ENCODE data around the gene SLC4A11. TPM values are rescaled to one million over a fixed set of nuclear protein-coding genes. Genes with fewer than 3 reads are reported as not detected.
A peak's percentile ranks its signal among the peaks of the same experiment; 100 is the strongest.

The SLC4A11 gene
- total RNA-seq, 2 donors from 2014 or later, result 0.52 TPM; not detected in 1

GRCh38 chr20:3223994-3224680 lies 14.9 kb downstream of the SLC4A11 start:
- Histone ChIP-seq H3K4me1 (no peaks in the 10 kb centered on the region), H3K9me3 (no peaks in the 10 kb centered on the region), H3K27ac (no peak overlapping the region), H3K4me3 (no peak overlapping the region), H3K36me3 (replicated peaks in 1 of 2; ENCODE audit: insufficient read depth in 1 of 2, low read depth in 2 of 2) (no peaks in the 10 kb centered on the region), H3K27me3 (no peaks in the 10 kb centered on the region)
- intact Hi-C loops (cut with DNase I), result no loop called here
- WGBS, 2 donors, result 85 to 100% methylated on average over 2 to 20 of the region's 20 CpGs
- ATAC-seq (no peak), DNase-seq (no peak)
- TF ChIP-seq POLR2A (IDR thresholded peaks at IDR 0.05) (no peak), CTCF (IDR thresholded peaks at IDR 0.05) (no peak)

GRCh38 chr20:3223651-3223993 lies 15.4 kb downstream of the SLC4A11 start:
- no peaks in the 10 kb centered on the region for H3K9me3 ChIP-seq
- DNase-seq, result no peak
- ATAC-seq, result no peak
- WGBS, 2 donors, result 85 to 92% methylated on average over 2 to 6 of the region's 6 CpGs
- H3K27ac ChIP-seq, result no peak overlapping the region
- peaks cover 2% of the 10 kb centered on the region for H3K4me1 ChIP-seq
- H3K27me3 ChIP-seq, result no peaks in the 10 kb centered on the region
- intact Hi-C loops (cut with DNase I), result no loop called here
- TF ChIP-seq CTCF (IDR thresholded peaks at IDR 0.05) (no peak), POLR2A (IDR thresholded peaks at IDR 0.05) (no peak)
- H3K36me3 ChIP-seq (replicated peaks in 1 of 2; ENCODE audit: insufficient read depth in 1 of 2, low read depth in 2 of 2), result no peaks in the 10 kb centered on the region
- no peak overlapping the region for H3K4me3 ChIP-seq

- H3K36me3 ChIP-seq (replicated peaks in 1 of 2; ENCODE audit: insufficient read depth in 1 of 2, low read depth in 2 of 2), result no peaks in the 10 kb centered on the region
- no peak overlapping the region for H3K27ac ChIP-seq
- intact Hi-C loops (cut with DNase I), result no loop called here
- H3K4me1 ChIP-seq, result peaks cover 7% of the 10 kb centered on the region
- 71 to 85% methylated on average over 13 to 25 of the region's 25 CpGs for WGBS, 2 donors
- ATAC-seq, result no peak
- no peaks in the 10 kb centered on the region for H3K27me3 ChIP-seq
- no peak overlapping the region for H3K4me3 ChIP-seq
- TF ChIP-seq POLR2A (IDR thresholded peaks at IDR 0.05), result no peak
- no peak for TF ChIP-seq CTCF (IDR thresholded peaks at IDR 0.05)
- no peaks in the 10 kb centered on the region for H3K9me3 ChIP-seq
- DNase-seq, result peak in 3 of 4 donors; percentile 36 to 47 (median 40)
These were observed 16.1 kb downstream of the SLC4A11 start for GRCh38 chr20:3222635-3223600.

GRCh38 chr20:3221398-3222226 lies 17.4 kb downstream of the SLC4A11 start:
- H3K9me3 ChIP-seq, result no peaks in the 10 kb centered on the region
- 83 to 87% methylated on average over 17 of the region's 18 CpGs for WGBS, 2 donors
- DNase-seq (no peak), ATAC-seq (no peak)
- H3K27ac ChIP-seq, result no peak overlapping the region
- H3K4me1 ChIP-seq, result peaks cover 7% of the 10 kb centered on the region
- no peak overlapping the region for H3K4me3 ChIP-seq
- TF ChIP-seq CTCF (IDR thresholded peaks at IDR 0.05) (no peak), POLR2A (IDR thresholded peaks at IDR 0.05) (no peak)
- no peaks in the 10 kb centered on the region for H3K36me3 ChIP-seq (replicated peaks in 1 of 2; ENCODE audit: insufficient read depth in 1 of 2, low read depth in 2 of 2)
- no peaks in the 10 kb centered on the region for H3K27me3 ChIP-seq
- intact Hi-C loops (cut with DNase I), result no loop called here
